NT2/D1 (cell line): ENCODE data around the gene BACE2.
A peak's percentile ranks its signal among the peaks of the same experiment; 100 is the strongest.
"Not testable (repeated sequence)": the region's sequence is repeated elsewhere in the genome, so short reads cannot be mapped to it uniquely, and the experiment has no call there.

Source experiments
- DNase-seq: peaks from one replicate; pipeline ENCODE4 v3.0.0-alpha.2; 2011; ENCODE audit warnings: low read depth, low spot score
- H3K27me3 ChIP-seq: 2 replicates; pipeline ENCODE4 v1.6.0; 2011; ENCODE audit warnings: mild to moderate bottlenecking; ENCODE audit not compliant: insufficient read length, insufficient read depth
- H3K36me3 ChIP-seq: 2 replicates; pipeline ENCODE4 v1.6.1; 2011; ENCODE audit warnings: mild to moderate bottlenecking, low read length, mixed read lengths; ENCODE audit not compliant: insufficient read depth, insufficient read length
- H3K4me1 ChIP-seq: 2 replicates; pipeline ENCODE4 v1.5.1; 2011; ENCODE audit not compliant: insufficient read depth, insufficient read length
- H3K4me3 ChIP-seq: 2 replicates; pipeline ENCODE4 v1.5.1; 2011; ENCODE audit warnings: low read depth; ENCODE audit not compliant: insufficient read length
- H3K9ac ChIP-seq: 2 replicates; pipeline ENCODE4 v1.6.0; 2011; ENCODE audit warnings: low read depth; ENCODE audit not compliant: insufficient read length
- H3K9me3 ChIP-seq: 2 replicates; pipeline ENCODE4 v1.5.1; 2011; ENCODE audit warnings: mild to moderate bottlenecking, low read length; ENCODE audit not compliant: insufficient read depth
- SUZ12 ChIP-seq: IDR thresholded peaks from 2 replicates; pipeline ENCODE4 v1.6.1; 2011; ENCODE audit not compliant: insufficient read length, insufficient read depth; ENCODE audit errors: extremely low read depth
- YY1 ChIP-seq: IDR thresholded peaks from 2 replicates; pipeline ENCODE4 v1.6.1; 2011; ENCODE audit not compliant: insufficient read length, insufficient read depth
- ZNF274 ChIP-seq: IDR thresholded peaks from 2 replicates; pipeline ENCODE4 v1.6.1; 2011; ENCODE audit warnings: mild to moderate bottlenecking, low read depth, low read length

Gene BACE2

DNA sequence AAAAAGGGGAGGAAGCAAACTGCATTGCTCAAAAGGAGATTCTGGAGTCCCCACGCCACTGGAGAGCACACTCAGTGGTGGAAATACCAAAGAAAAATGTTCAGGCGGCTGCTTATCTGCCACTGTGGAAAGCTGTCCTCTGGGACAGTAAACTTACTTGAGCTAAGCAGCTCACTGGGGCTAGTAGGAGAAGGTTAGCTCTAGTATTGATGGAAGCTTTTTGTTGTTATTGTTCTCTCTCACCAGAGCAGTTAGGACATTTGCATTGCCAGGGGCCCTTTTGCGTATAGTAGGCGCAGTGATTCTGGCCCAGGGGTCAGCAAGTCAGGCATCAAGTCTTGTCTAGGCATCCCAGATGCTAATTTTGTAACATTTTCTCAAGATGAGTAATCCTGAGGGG, 15.6 kb downstream of the BACE2 start:
- peak; percentile 94 for DNase-seq

GRCh38 chr21:41185802-41186201, 17.8 kb downstream of the BACE2 start:
- no peak overlapping the region for H3K9ac ChIP-seq
- H3K4me3 ChIP-seq = no peak overlapping the region
- H3K4me1 ChIP-seq = peaks cover 15% of the 10 kb centered on the region
- peaks cover 24% of the 10 kb centered on the region for H3K9me3 ChIP-seq
- no peak for DNase-seq
- H3K27me3 ChIP-seq = no peaks in the 10 kb centered on the region
- H3K36me3 ChIP-seq = no peaks in the 10 kb centered on the region
- TF ChIP-seq SUZ12 = no peak
- no peak for TF ChIP-seq ZNF274
- no peak for TF ChIP-seq YY1

More for the DNA sequence above, 15.6 kb downstream of the BACE2 start:
- Histone ChIP-seq H3K36me3 (no peaks in the 10 kb centered on the region), H3K4me3 (no peak overlapping the region), H3K27me3 (no peaks in the 10 kb centered on the region), H3K4me1 (peaks cover 21% of the 10 kb centered on the region), H3K9me3 (peaks cover 34% of the 10 kb centered on the region), H3K9ac (no peak overlapping the region)
- TF ChIP-seq YY1 = no peak
- TF ChIP-seq ZNF274 = no peak
- no peak for TF ChIP-seq SUZ12

DNA sequence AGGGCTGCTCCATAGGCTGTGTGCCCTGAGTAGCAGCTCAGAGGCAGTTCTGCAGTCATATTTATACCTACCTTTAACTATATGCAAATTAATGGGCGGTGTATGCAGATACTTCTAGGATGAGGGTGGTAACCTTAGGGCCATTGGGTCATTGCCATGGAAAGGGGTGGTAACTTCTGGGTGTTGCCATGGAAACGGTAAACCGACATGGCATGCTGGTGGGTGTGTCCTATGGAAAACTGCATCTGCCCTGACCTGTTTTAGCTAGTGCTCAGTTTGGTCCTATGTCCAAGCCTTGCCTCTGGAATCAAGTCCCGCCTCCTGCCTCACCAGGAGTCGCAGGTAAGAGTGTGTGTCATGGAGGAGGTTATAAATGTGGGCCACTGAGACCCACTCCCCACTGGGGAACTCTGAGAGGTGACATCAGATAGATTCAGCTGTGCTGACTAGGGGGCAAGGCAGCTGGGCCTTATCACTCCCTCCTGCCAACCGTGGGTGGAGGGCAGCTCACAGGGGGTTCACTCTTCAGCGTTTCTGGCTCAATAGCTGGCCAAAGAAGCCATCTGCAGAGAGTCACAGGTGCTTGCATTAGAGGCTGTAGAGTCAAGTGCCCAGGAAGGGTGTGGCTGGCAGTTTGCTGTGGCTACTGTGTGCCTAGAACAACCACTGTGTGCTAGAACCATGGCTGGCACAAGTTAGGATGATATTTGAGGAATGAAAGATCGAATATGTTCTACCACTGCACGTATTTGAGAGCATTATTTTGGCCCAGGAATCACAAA, 19.0 kb downstream of the BACE2 start:
- H3K4me1 ChIP-seq = peaks cover 15% of the 10 kb centered on the region
- peaks cover 12% of the 10 kb centered on the region for H3K9me3 ChIP-seq
- no peak overlapping the region for H3K9ac ChIP-seq
- DNase-seq = no peak
- no peaks in the 10 kb centered on the region for H3K36me3 ChIP-seq
- H3K27me3 ChIP-seq = no peaks in the 10 kb centered on the region
- H3K4me3 ChIP-seq = no peak overlapping the region
- TF ChIP-seq YY1 (no peak), ZNF274 (no peak)

GRCh38 chr21:41187537-41188025, 19.6 kb downstream of the BACE2 start:
- no peak for DNase-seq

DNA sequence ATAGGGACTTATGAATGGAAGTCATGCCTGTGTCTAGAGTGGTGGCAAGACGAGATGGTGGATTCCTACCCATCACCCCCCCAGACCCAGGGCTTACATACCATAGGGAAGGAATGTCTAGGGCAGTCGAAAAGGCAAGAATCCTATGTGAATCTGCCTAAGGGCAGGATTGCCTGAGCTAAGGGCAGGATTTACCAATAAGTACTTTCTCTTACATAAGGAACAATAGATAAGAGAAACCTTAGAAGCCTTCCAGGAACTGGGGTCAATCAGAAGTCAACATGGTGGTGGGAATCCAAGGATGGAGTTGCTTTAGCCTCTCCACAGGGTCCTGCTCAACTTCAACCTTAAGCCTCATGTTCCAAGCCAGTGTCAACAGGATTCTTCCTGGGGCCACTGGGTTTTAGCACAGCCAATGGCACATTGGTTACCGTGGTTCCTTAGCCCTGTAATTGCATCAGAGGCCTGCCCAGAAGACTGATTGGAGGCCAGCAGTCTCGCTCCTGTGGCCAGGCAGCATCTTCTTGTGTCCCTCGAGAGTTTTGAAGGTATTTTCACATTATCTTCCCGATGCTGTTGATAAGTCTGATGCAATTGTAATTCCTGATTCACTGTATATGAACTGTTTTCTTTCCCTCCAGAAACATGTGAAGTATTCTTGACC, 20.7 kb downstream of the BACE2 start:
- no peak for DNase-seq
- no peaks in the 10 kb centered on the region; the same call in 1 of the 2 replicates for H3K9me3 ChIP-seq
- H3K9ac ChIP-seq = no peak overlapping the region

More at GRCh38 chr21:41187537-41188025, 19.6 kb downstream of the BACE2 start:
- peaks cover 15% of the 10 kb centered on the region for H3K4me1 ChIP-seq
- no peak overlapping the region for H3K4me3 ChIP-seq
- no peaks in the 10 kb centered on the region for H3K36me3 ChIP-seq
- H3K27me3 ChIP-seq = no peaks in the 10 kb centered on the region
- H3K9me3 ChIP-seq = peaks cover 6% of the 10 kb centered on the region
- no peak for TF ChIP-seq YY1
- TF ChIP-seq ZNF274 = no peak
- TF ChIP-seq SUZ12 = no peak
- no peak overlapping the region for H3K9ac ChIP-seq

GRCh38 chr21:41189150-41189745, 21.3 kb downstream of the BACE2 start:
- H3K9ac ChIP-seq = no peak overlapping the region
- H3K36me3 ChIP-seq = no peaks in the 10 kb centered on the region
- no peak for TF ChIP-seq YY1
- TF ChIP-seq SUZ12 = no peak
- no peak for TF ChIP-seq ZNF274
- H3K27me3 ChIP-seq = no peaks in the 10 kb centered on the region
- no peak for DNase-seq
- H3K9me3 ChIP-seq = no peaks in the 10 kb centered on the region; the same call in 1 of the 2 replicates
- H3K4me3 ChIP-seq = no peak overlapping the region
- peaks cover 15% of the 10 kb centered on the region for H3K4me1 ChIP-seq

More for the DNA sequence above, 20.7 kb downstream of the BACE2 start:
- Histone ChIP-seq H3K4me1 (peaks cover 15% of the 10 kb centered on the region), H3K27me3 (no peaks in the 10 kb centered on the region), H3K4me3 (no peak overlapping the region), H3K36me3 (no peaks in the 10 kb centered on the region)
- TF ChIP-seq SUZ12 = no peak
- no peak for TF ChIP-seq YY1
- no peak for TF ChIP-seq ZNF274

- H3K9ac ChIP-seq, H3K36me3 ChIP-seq, H3K9me3 ChIP-seq, DNase-seq, H3K4me1 ChIP-seq, H3K4me3 ChIP-seq, H3K27me3 ChIP-seq: not testable (repeated sequence)
Observed at GRCh38 chr21:41192552-41192951, 24.6 kb downstream of the BACE2 start.
